GM03348 (cell line): ENCODE results near the gene PDHB.
"Not testable (repeated sequence)": the region's sequence is repeated elsewhere in the genome, so short reads cannot be mapped to it uniquely, and the experiment has no call there.

Experiments used
- DNase-seq: peaks from one replicate; pipeline ENCODE4 v3.0.0; 2012; ENCODE audit warnings: low spot score

Gene PDHB

GRCh38 chr3:58433400-58434167 is at the start of gene PDHB:
Gene PDHB, minus strand, starts transcription at chr3:58433832. Its CDS starts 23 bp downstream, at chr3:58433809.
- peak; percentile 98 for DNase-seq

GRCh38 chr3:58482917-58483636 is 49.4 kb upstream of the PDHB start:
- no peak for DNase-seq

GRCh38 chr3:58480309-58480708 is 46.7 kb upstream of the PDHB start:
- DNase-seq = no peak

GRCh38 chr3:58478781-58479180 is 45.1 kb upstream of the PDHB start:
- no peak for DNase-seq

GRCh38 chr3:58474967-58475578 is 41.4 kb upstream of the PDHB start:
- no peak for DNase-seq

GRCh38 chr3:58474348-58474911 is 40.8 kb upstream of the PDHB start:
- DNase-seq = no peak

GRCh38 chr3:58473275-58473674 is 39.6 kb upstream of the PDHB start:
- no peak for DNase-seq

- peak; percentile 85 for DNase-seq
Measured at GRCh38 chr3:58471025-58471887, 37.6 kb upstream of the PDHB start.

- DNase-seq = no peak
Measured at GRCh38 chr3:58470363-58471024, 36.9 kb upstream of the PDHB start.

GRCh38 chr3:58469096-58469495 is 35.5 kb upstream of the PDHB start:
- DNase-seq = no peak

GRCh38 chr3:58466899-58467563 is 33.4 kb upstream of the PDHB start:
- DNase-seq = no peak

- DNase-seq = no peak
Measured at GRCh38 chr3:58464866-58465265, 31.2 kb upstream of the PDHB start.

GRCh38 chr3:58463942-58464271 is 30.3 kb upstream of the PDHB start:
- no peak for DNase-seq

- peak; percentile 92 for DNase-seq
Measured at GRCh38 chr3:58463181-58463941, 29.7 kb upstream of the PDHB start.

GRCh38 chr3:58462829-58463180 is 29.2 kb upstream of the PDHB start:
- no peak for DNase-seq

- no peak for DNase-seq
Measured at GRCh38 chr3:58459160-58459559, 25.5 kb upstream of the PDHB start.

GRCh38 chr3:58452176-58452575 is 18.5 kb upstream of the PDHB start:
- DNase-seq = no peak

- DNase-seq = no peak
Measured at GRCh38 chr3:58441514-58442450, 8.2 kb upstream of the PDHB start.

- DNase-seq = not testable (repeated sequence)
Measured at GRCh38 chr3:58440996-58441355, 7.3 kb upstream of the PDHB start.
